ENCODE data around the gene LRRC3C.
A peak's percentile ranks its signal among the peaks of the same experiment; 100 is the strongest.

Gene LRRC3C

DNA sequence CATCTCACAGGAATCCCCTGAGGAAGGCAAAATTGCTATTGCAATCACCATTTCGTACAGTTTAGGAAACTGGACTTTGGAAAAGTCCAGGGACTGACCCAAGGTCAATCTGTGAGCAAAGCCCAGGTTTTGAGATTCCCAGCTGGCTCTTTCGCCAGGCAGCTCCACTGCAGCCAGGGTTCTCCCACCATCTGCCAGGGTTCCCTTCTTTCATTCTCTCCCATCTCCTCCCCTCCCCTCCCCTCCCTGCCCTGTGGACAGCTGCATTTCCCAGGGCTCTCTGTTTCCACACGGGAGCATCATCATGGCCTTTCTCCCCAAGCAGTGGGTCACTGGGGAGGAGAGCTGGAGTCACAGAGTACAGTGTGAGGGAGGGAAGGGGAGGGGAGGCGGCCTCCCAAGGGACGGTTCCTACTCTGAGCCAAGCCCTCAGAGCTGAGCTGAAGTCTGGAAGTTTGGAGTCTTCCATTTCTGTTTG, 23.4 kb downstream of the LRRC3C start:
- DNase-seq: no peak

DNA sequence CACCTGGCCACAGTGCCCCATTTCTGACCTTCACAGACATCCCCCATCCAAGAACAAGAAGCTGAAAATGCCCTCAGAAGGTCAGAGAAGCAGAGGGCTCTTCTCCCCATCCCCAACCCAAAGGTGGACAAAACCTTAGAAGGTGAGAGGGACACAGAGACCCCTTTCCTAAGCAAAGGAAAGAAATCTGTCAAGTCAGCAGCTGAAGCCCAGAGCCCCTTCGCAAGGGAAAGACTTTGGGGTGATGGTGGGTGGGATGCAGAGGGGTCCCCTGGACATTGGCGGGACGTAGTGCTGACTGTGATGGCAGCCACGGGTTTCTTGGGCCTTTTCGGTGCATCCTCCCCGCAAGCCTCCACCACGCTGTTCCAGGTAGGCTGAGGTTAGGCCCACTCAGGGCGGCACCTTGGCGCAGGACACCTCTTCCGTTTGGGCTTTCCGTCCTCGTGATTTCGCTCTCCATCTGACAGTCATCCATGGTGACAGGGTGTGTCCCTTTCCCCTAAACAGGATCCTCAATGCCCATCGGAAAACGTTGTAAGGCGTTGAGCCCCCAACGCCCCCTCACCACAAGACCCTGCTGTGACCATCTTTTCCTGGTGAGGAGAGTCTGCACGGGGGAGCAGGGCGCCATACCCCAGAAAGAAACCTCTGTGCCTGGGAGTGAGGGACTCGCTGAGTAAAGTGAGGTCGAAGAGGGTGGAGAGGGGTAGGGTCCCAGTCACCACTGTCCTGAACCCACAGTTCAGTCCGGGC, 24.6 kb downstream of the LRRC3C start:
- no peak for DNase-seq

DNA sequence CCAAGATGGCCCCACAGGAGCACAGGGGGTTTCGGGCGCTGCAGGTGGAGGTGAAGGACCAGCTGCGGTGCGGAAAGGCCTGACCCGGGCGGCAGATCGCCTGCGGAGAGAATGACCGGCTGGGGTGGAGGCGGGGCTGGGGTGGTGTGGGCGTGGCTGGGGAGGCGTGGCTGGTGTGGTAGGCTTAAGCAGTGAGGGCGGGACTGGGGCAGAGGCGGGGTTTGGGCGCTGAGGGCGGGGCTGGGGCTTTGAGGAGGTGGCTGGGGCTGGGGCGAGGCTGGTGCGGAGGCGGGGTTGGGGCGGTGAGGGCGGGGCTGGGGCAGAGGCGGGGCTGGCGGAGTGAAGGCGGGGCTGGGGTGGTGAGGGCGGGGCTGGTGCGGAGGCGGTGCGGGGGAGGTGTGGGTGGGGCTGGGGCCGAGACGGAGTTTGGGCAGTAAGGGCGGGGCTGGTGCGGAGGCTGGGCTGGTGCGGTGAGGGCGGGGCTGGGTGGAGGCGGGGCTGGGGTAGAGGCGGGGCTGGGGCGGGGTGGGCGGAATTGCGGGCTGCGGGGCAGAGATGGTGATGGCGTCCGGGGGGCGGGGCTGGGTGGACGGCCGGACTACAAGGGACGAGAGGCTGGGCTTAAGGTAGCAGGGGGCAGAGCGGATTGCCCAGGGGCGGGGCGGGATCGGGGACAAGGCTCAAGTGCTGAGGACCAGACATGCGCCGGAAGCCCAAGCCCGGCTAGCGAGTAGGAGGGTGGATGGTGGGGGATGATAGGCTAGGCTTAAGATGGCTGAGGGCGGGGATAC, 25.3 kb downstream of the LRRC3C start:
- DNase-seq: peak; percentile 83 to 98 (median 93)

- DNase-seq: no peak
Observed at GRCh38 chr17:39953471-39953888, 25.9 kb downstream of the LRRC3C start.

DNA sequence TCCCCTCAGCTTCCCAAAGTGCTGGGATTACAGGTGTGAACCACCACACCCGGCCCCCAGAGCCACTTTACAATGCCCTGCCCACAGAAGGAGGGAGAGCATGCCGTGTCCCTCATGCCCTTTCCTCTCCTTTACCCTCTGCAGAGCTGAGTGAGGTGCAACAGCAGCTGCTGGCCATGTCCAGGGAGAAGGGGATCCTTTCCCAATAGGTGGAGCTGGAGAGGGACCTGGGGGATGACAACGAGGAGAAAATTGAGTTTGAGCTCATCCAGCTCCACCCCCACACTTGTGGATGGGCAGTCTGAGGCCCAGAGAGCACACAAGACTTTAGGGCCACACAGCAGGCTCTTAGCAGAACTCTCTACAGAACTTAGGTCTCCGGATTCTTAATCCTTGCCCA, 27.3 kb downstream of the LRRC3C start:
- DNase-seq: no peak

DNA sequence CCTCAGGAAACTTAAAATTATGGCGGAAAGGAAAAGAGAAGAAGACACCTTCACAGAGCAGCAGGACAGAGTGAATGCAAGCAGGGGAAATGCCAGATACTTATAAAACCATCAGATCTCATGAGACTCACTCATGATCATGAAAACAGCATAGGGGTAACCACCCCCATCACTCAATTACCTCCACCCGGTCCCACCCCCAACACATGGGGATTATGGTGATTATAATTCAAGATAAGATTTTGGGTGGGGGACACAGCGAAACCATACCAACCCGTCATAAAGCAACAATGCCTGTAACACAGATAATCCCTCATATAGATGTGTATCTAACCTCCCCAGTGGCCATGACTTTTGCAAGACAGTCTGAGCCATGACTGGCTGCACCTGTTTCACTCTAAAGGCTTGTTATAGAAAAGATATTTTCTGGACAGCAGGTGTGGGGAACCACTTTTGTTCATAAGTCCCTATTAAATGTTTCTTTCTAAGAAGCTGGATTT, 28.2 kb downstream of the LRRC3C start:
- no peak for DNase-seq

GRCh38 chr17:39960524-39961041, 33.1 kb downstream of the LRRC3C start:
- no peak for DNase-seq

- DNase-seq: no peak
Observed at GRCh38 chr17:39962642-39963220, 35.2 kb downstream of the LRRC3C start, which contains the start of gene GSDMA. Gene GSDMA, plus strand, starts transcription at chr17:39963004. Its CDS starts 2,684 bp downstream, at chr17:39965688.

DNA sequence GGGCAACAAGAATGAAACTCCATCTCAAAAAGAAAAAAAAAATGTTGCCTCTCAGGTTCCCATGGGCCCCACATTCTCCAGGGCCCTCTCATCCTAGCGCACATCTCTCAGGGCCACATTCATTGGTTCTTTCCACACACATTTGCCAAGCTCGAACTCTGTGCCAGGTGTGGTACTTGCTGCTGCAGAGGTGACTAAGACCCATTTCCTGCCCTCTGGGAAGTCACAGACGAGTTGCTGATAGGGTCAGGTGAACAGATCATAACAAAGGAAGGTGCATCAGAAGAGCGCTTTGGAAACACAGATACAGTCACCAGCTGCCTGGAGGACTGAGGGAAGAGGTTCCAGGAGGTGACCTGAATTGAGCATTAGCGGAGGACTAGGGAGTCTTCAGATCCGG, 36.3 kb downstream of the LRRC3C start:
- DNase-seq: peak in 1 of 5 experiments; percentile 35

DNA sequence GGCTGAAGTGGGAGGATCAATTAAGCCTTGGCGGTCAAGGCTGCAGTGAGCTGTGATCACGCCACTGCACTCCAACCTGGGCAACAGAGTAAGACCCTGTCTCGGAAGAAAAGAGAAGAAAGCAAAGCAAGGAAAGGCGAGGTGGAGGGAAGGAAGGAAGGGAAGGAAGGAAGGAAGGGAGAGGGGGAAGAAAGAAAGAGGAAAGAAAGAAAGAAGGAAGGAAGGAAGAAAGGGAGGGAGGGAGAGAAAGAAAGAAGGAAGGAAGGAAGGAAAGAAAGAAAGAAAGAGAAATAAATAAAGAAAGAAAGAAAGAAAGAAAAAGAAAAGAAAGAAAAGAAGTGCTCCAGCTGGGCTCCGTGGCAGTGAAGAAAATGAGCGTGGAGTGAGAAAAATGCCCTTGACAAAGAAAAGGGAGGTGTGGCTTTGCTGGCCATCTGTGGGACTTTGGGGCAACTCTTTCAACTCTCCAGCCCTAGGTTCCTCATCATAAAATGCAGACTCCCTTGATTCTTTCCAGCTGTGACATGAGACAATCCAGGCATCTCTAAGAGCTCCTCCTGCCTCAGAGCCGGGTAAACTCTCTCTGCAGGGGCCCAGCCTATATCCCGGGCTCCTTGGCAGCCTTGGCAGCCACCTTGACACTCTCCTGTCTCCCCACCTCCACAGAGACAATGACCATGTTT, 37.6 kb downstream of the LRRC3C start:
- no peak for DNase-seq

DNA sequence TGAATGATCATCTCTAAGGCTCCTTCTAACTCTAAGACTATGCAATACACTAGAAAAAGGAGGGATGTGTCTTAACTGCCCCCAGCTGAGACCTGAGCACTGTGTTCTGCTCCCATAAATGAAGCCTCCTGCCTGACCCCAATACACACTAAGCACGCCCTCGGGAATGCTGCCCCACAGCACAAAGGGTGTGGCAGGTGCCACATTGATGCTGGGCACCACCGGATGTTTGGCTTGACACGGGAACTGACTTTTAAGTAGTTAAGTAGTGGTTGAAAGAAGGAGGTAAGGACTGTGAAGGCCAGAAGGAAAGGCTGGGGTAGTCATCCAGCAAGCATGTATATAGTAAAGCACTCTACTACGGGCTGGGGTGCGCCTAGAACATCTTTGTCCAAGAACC, 39.2 kb downstream of the LRRC3C start:
- DNase-seq: no peak

DNA sequence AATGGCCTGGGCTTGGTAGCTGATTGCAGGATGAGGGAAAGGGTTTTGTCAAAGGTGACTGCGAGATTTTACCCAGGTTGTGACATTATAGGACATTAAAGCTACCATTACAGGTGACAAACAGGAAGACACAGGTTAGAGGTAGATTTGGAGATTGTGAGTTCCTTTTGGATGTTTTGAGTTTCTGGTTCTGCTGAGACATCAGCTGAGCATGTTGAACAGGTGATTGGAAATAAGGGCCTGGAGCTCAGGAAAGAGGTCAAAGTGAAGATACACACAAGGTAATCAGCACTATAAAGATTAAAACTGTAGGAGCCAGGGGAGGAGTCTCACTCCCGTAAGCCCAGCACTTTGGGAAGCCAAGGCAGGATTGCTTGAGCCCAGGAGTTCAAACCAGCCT, 41.2 kb downstream of the LRRC3C start:
- DNase-seq: no peak

GRCh38 chr17:39969375-39969774, 41.8 kb downstream of the LRRC3C start:
- DNase-seq: no peak

GRCh38 chr17:39970157-39970692, 42.7 kb downstream of the LRRC3C start:
- no peak for DNase-seq

DNA sequence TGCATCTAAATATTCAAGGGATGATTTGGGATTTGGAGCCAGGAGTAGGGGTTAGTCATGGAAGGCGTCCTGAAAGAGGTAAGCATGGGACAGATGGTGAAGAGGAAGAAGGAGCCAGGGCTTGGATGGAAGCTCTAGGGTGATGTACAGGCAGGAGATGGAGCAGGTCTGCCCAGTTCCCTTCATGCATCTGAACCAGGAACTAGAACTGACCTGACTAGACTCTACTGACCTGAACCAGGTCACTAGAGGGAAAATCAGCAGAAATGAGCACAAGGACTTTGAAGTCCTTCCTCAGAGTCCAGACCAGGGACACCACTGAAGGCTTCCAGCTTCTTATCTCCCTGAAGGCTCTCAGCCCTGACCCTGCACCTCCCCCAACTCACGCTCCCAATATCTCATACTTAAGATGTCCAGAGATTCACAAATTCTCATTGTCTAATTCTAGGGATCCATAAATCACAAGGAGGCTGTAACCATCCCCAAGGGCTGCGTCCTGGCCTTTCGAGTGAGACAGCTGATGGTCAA, 43.6 kb downstream of the LRRC3C start:
- no peak for DNase-seq

DNA sequence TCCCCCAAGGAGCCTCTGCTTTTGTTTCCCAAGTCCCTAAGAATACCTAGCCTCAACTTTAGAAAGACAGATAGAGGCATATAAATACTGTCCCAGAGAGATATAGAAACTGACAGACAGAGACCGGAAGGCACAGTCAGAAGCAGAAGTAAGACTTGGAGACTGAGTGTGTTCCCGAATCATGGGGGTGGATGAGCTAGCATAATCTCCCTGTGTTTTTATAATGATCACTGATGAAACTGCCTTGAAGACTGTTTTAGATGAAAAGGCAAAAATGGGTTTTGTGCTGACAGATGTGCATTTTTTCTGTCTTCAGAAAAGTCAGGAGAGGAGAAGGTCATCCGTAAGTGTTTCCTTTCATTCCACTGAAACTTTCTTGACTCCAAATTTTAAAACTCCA, 44.7 kb downstream of the LRRC3C start:
- DNase-seq: no peak

DNA sequence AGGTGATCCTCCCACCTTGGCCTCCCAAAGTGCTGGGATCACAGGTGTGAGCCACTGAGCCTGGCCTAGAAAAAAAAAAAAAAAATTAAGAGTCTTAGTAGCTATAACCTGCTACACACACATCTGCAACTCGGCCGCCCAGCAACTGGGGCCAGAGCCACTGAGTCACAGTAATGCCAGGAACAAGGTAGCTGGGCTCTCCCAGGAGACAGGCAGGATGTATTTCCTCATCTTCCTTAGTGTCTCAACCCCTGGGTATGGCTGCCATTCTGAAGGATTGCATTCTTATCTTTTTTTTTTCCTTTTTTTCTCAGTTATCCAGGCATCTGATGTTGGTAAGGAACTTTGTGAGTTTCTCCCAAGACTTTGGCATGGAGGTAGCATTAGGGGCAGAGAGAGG, 46.0 kb downstream of the LRRC3C start:
- no peak for DNase-seq

DNA sequence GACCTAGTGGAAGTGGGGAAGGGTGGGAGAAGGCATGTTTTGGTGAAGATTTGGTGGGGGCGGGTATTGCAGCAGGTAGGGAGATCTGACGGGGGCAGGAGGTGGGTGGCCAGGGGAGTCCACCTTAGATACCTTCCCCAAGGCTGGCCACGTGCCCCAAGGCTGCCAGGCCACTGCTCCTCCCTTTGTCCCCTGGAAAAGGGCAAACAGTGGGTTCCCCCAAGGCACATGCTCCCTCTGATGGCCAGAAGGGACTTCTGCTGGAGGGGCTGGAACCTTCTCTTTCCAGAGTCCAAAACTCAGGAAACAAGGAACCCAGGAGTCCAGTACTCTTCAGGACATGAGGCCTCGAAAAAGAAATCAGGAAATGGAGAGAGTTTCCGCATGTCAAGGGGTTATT, 46.9 kb downstream of the LRRC3C start:
- DNase-seq: no peak

DNA sequence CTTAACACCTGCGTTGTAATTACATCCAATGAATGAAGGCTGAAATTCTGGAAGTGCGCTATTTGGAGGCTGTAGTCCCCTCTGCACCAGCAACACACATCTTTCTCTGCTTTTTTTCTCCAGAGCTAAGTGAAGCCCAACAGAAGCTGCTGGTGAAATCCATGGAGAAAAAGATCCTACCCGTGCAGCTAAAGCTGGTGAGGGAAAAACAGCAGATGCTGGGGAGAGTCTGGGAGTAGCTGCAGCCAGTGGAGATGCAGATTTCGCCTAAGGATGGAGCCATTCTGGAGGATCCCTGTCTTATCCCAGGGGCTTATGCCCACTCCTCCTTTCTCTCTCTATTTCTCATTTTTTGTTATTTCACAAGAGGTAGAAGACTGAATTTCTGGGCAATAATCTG, 48.3 kb downstream of the LRRC3C start:
- DNase-seq: no peak

GRCh38 chr17:39979016-39979670, 51.6 kb downstream of the LRRC3C start:
- no peak for DNase-seq

GRCh38 chr17:39979893-39980350, 52.4 kb downstream of the LRRC3C start:
- no peak for DNase-seq
